ENCODE data around the gene PAFAH2. TPM values are rescaled to one million over a fixed set of nuclear protein-coding genes. Genes with fewer than 3 reads are reported as not detected.
A peak's percentile ranks its signal among the peaks of the same experiment; 100 is the strongest.

PAFAH2 gene
- total RNA-seq, 2 donors from 2014 or later, result 5.5 to 6.8 TPM

- DNase-seq, result no peak
- no peak for ATAC-seq
- intact Hi-C loops (cut with DNase I), result no loop called here
Observed at GRCh38 chr1:26019641-26020315, 21.9 kb upstream of the PAFAH2 start.

GRCh38 chr1:26017606-26018005, 19.7 kb upstream of the PAFAH2 start:
- intact Hi-C loops (cut with DNase I), result no loop called here
- DNase-seq, result no peak
- ATAC-seq, result peak in 1 of 2 donors; percentile 8

DNA sequence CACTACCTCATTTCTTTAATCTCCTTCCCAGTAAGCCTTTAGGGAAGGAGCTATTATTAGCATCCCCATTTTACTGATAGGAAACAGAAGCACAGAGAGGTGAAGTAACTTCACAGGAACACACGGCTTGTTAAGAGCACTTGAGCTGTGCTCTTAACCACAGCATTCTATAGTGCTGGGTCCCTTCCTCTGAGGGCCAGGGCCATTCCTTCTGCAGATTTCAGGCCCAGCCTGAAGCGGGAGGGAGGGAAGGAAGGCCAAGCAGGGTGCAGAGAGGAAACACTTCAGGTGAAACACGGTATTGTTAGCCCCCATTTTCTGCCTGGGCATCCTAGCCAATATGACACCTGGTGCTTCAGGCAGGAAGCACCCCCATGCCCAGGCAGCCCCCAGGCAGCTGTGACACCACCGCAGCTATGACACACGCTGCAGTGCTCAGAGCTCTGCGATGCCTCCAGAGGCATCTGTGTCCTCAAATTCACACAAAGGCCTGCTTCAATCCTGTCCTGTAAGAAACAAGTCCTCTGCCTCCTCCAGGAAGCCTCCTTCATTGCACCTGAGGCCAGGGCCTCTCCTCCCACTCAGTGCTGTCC, 19.2 kb upstream of the PAFAH2 start:
- ATAC-seq, result peak in 1 of 2 donors; percentile 29
- intact Hi-C loops (cut with DNase I), result no loop called here

GRCh38 chr1:26016258-26016952, 18.5 kb upstream of the PAFAH2 start:
- intact Hi-C loops (cut with DNase I), result no loop called here
- ATAC-seq (no peak), DNase-seq (no peak)

More for the DNA sequence above, 19.2 kb upstream of the PAFAH2 start:
- DNase-seq, result no peak

- intact Hi-C loops (cut with DNase I), result no loop called here
- DNase-seq (peak; percentile 59), ATAC-seq (peak; percentile 45 to 54)
Observed at GRCh38 chr1:26015358-26015757, 17.5 kb upstream of the PAFAH2 start.

GRCh38 chr1:26014179-26014578, 16.3 kb upstream of the PAFAH2 start:
- DNase-seq, result no peak
- no peak for ATAC-seq
- intact Hi-C loops (cut with DNase I), result no loop called here

- ATAC-seq, result peak in 1 of 2 donors; percentile 10
Observed at GRCh38 chr1:26012864-26013263, 15.0 kb upstream of the PAFAH2 start.

DNA sequence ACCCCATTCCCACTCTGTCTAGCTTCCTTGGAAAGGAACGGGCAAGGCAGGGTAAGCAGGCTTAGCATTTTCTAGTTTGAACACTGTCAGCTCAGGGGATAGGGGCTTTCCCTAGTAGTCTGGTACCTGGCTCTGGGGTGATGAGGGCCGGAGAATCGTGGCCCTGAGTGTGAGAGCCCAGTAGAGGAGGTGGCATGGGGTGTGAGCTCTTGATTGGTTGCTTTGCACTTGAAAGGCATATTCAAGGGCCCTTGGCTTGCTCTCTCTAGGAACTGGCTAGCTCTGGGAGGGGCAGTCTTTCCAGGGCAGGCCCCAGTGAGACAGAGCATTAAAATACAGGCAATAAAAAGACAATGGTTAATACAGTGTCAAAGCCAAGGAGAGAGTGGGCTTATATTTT, 13.0 kb upstream of the PAFAH2 start:
- DNase-seq (no peak), ATAC-seq (no peak)
- intact Hi-C loops (cut with DNase I), result no loop called here

More at GRCh38 chr1:26012864-26013263, 15.0 kb upstream of the PAFAH2 start:
- intact Hi-C loops (cut with DNase I), result no loop called here
- no peak for DNase-seq

GRCh38 chr1:26009796-26010447, 12.1 kb upstream of the PAFAH2 start:
- DNase-seq (no peak), ATAC-seq (no peak)
- intact Hi-C loops (cut with DNase I), result no loop called here

DNA sequence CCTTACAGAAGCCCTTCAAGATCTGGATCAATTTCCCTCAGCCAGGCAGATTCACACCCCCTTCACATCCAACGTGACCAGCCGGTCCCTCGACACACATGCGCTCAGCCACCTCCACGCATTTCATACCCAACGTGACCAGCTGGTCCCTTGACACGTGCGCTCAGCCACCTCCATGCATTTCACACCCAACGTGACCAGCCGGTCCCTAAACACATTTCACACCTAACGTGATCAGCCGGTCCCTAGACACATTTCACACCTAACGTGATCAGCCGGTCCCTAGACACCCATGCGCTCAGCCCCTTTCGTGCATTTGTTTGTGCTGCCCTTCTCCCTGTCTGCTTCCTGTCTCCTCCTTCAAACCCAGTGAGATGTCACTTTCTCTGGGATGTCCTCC, 8.8 kb upstream of the PAFAH2 start:
- DNase-seq (no peak), ATAC-seq (no peak)
- intact Hi-C loops (cut with DNase I), result no loop called here

DNA sequence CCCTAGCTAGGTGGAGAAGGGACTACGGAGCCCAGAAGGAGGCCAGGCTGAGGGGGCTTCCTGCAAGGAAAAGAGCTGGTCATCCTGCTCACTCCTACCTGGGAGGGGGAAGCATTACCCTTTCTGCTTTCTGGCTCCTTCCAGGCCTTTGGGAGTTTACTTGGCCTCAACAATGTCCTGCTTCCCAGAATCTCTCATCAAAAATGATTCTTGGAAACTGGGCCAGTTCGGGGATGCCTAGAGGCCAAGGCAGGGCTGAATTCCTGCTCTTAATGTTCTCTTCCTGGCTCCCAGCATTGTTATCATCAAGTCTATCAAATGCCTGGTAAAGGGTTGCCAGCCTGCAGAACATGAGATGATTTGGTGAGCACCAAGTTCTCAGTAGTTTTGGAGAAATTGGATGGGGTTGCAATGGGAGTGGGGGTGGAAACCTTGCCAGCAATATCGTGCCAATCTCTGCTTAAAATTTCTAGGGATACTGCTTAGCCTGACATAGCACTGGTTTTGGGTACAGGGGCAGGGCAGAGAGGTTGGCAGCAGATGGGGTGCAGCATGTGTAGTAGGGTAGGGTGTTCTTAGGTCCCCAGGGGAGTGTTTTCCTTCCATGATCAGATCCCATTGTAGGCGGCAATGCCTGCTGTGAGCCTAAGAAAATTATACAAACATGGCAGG, 7.7 kb upstream of the PAFAH2 start:
- DNase-seq, result no peak
- ATAC-seq, result peak; percentile 21 to 55
- intact Hi-C loops (cut with DNase I), result no loop called here

DNA sequence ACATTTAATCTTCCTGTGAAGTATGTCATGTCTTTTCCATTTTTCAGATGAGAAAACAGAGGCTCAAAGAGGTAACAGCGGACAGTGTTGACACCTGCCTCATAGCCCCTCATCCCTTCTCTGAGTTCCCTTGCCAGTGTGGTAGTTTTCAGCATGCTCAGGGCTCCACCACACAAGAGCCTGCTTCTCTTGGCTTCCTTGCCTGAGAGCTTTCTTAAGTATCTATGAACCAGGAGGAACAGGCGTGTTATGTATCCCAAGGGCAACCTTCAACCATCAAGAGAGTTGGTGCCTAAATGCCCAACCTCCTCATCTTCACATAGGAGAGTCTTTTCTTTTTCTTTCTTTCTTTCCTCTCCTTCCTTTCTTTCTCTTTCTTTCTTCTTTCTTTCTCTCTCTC, 5.9 kb upstream of the PAFAH2 start:
- no peak for ATAC-seq
- intact Hi-C loops (cut with DNase I), result no loop called here

GRCh38 chr1:26003262-26003661, 5.4 kb upstream of the PAFAH2 start:
- DNase-seq, result no peak
- intact Hi-C loops (cut with DNase I), result no loop called here
- ATAC-seq, result no peak

More for the DNA sequence above, 5.9 kb upstream of the PAFAH2 start:
- DNase-seq, result no peak

DNA sequence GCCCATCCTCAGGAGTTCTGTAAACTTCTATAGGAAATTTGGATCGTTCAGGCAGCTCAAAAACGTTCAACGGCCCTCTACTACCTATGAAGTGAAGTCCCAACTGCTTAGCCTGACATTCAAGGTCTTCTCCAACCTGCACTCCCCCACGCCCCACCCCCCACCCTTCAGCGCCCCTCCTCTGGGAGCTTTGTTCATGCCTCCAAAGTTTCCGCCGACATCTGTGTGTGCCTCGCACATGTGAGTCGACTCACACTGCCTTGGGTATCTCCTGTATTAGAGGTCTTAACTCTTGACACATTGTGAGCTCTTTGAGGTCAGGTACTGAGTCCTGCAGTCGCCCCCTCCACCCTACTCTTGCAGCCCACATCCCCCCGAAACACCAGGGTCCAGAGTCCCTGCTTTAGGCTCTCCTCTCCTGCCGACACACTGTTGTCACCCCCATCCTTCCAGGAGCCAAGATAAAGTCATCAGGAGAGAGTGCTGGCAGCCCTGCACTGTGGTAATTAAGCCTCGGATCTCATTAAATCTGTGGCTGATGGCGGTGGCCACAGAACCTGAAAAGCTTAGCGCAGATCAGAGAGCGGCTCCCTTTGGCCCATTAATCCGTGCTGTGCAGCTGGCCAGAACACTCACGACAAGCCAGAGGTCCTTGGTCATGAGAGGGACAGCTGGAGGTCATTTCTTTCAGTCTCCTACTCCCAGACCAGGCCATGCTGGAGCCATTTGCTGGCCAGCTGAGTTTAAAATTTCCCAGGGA, 1.4 kb upstream of the PAFAH2 start:
- intact Hi-C loops (cut with DNase I), result loop anchor here in 1 of 2 donors (5.0 kb wide), 1 partner anchor 102 kb away; no protein-coding TSS in a partner anchor
- no peak for ATAC-seq

DNA sequence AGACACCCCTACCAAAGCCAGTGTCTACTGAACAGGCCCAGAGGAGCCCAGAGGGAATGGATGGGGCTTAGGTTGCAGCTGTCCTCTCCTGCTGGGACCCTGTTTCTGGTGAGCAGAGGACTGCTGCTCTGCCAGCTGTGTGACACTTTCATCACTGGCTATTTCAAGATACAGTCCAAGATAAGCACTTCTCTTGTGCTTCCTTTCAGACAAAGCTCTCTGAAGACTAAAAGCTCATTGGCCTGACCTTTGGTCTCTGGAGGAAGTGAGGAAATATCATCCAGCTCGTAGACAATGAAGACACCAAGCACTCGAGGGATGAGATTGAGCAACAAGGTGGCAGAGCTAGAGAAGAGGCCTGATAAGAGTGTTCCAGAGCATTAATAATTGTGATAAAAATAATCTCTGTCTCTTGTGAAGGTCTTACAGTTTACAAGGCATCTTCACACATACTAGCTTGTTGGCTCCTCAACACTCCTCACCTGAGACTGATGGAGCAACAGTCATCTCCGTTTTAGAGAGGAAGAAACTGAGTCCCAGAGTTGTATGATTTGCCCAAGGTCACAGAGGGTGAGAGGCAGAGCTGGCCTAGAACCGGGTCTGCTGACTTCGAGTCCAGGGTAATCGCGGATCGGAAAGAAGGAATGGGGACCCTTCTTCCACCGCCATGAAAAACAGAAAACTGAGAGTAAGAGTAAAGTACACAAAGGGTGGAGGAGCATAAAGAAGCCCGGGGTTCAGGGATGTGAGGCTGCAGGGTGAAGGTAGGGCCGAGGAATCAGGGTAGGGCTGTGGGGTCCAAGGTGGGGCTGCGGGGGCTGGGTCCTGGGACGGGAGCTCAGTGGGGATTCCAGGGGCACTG, 666 bp downstream of the PAFAH2 start:
- ATAC-seq (peak in 1 of 2 donors; percentile 42), DNase-seq (peak; percentile 38)
- intact Hi-C loops (cut with DNase I), result loop anchor here in 1 of 2 donors (5.0 kb wide), 1 partner anchor 100 kb away; no protein-coding TSS in a partner anchor

More for the DNA sequence above, 1.4 kb upstream of the PAFAH2 start:
- DNase-seq, result no peak

GRCh38 chr1:25994402-25995150, 3.3 kb downstream of the PAFAH2 start:
- ATAC-seq (no peak), DNase-seq (no peak)
- intact Hi-C loops (cut with DNase I), result loop anchor here in 1 of 2 donors (5.0 kb wide), 1 partner anchor 97 kb away; no protein-coding TSS in a partner anchor
